Measurements from ENCODE around the gene MATN3. TPM values are rescaled to one million over a fixed set of nuclear protein-coding genes. Genes with fewer than 3 reads are reported as not detected.

Gene MATN3
- total RNA-seq, 1 experiment from 2014 or later = 1.6 TPM

DNA sequence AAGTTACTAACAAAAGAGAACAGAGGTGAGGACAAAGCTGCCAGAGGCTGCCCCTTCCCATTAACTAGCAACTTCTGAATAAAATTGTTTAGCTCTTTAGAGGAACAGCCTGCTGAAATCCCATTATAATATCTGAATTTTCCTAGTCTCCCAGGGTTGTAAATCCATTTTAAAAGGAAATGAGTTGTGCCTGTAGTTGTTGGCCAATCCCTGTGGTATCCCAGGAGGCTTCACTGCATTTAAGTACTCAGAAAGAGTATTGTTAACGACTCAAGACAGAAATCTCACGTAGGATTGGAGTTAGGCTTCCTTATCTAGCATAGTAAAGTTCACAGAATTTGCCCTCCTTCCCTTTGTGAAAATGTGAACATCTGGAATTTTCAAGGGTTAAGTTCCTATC, 30.1 kb upstream of the MATN3 start:
- Histone ChIP-seq H3K27ac (ENCODE audit: low read length) (0 out of 2 replicates have a peak overlapping the region, but pooled peaks have one; percentile 7), H3K4me3 (ENCODE audit: low read length) (no peak overlapping the region), H3K36me3 (ENCODE audit: low read depth, low read length) (peaks cover 14% of the 10 kb centered on the region; the same call in 1 of the 2 replicates), H3F3A (ENCODE audit: low read length, unreplicated experiment) (no peaks in the 10 kb centered on the region), H4K20me1 (ENCODE audit: low read length) (peaks cover 13% of the 10 kb centered on the region; the same call in 1 of the 2 replicates), H3K9me3 (ENCODE audit: low read length) (no peaks in the 10 kb centered on the region), H2AFZ (ENCODE audit: low read length) (no peak overlapping the region), H3K79me2 (ENCODE audit: low read length) (peaks cover 82% of the 10 kb centered on the region), H3K4me1 (ENCODE audit: insufficient read depth, low read length) (peaks cover 17% of the 10 kb centered on the region), H3K9ac (ENCODE audit: low read length) (no peak overlapping the region), H3K27me3 (ENCODE audit: low read length) (no peaks in the 10 kb centered on the region), H3K4me2 (ENCODE audit: low read length) (no peak overlapping the region), H3K9me2 (replicated peaks; ENCODE audit: low read length) (no peaks in the 10 kb centered on the region)
- DNase-seq (peak; percentile 16), ATAC-seq (peak; percentile 28; the same call in 1 of the 2 replicates)
- intact Hi-C loops (cut with micrococcal nuclease) = loop anchor here (1.0 kb wide), 1 partner anchor 10 kb away; no protein-coding TSS in a partner anchor
- CTCF ChIA-PET = no interaction called here
- POLR2A ChIA-PET (ENCODE audit: unreplicated experiment) = no interaction called here
- no peak for TF ChIP-seq EZH2phosphoT487 (IDR thresholded peaks at IDR 0.05; ENCODE audit: borderline replicate concordance, low read length)
- no peak for TF ChIP-seq EZH2 (IDR thresholded peaks at IDR 0.05; ENCODE audit: low read length, unreplicated experiment)
- TF ChIP-seq, protein P1, sequence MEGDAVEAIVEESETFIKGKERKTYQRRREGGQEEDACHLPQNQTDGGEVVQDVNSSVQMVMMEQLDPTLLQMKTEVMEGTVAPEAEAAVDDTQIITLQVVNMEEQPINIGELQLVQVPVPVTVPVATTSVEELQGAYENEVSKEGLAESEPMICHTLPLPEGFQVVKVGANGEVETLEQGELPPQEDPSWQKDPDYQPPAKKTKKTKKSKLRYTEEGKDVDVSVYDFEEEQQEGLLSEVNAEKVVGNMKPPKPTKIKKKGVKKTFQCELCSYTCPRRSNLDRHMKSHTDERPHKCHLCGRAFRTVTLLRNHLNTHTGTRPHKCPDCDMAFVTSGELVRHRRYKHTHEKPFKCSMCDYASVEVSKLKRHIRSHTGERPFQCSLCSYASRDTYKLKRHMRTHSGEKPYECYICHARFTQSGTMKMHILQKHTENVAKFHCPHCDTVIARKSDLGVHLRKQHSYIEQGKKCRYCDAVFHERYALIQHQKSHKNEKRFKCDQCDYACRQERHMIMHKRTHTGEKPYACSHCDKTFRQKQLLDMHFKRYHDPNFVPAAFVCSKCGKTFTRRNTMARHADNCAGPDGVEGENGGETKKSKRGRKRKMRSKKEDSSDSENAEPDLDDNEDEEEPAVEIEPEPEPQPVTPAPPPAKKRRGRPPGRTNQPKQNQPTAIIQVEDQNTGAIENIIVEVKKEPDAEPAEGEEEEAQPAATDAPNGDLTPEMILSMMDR (conservative IDR thresholded peaks at IDR 0.05; ENCODE audit: low read depth, low read length) = no peak
- BruUV-seq (replicated peaks) = no TSS peak

DNA sequence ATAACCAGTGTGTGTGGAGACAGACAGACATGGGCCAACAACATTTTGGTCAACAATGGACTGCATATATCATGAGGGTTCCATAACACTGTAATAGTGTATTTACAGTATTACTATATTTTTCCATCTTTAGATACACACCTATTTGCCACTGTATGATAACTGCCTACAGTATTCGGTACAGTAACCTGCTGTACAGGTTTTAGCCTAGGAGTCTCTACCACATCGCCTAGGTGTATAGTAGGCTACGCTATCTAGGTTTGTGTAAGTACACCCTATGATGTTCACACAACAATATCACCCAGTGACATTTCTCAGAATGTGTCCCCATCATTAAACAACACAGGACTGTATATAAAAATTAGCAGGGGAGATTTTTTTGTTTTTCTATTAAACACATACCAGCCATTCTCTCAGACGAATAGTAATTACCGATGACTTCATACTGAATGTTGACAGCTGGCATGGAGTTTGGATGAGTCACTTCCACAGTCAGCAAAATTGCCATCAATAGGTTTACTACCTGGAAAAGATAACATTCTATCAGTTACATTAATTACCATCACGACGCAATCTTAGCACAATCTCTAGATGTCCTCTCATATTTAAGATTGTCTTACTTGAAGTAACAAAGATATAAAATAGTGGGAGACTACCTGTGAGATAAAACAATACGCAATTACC, 28.2 kb upstream of the MATN3 start:
- Histone ChIP-seq H3K9me3 (ENCODE audit: low read length) (no peaks in the 10 kb centered on the region), H3K36me3 (ENCODE audit: low read depth, low read length) (peaks cover 25% of the 10 kb centered on the region), H3K79me2 (ENCODE audit: low read length) (peaks cover 68% of the 10 kb centered on the region), H3K4me1 (ENCODE audit: insufficient read depth, low read length) (peaks cover 17% of the 10 kb centered on the region), H3K9me2 (replicated peaks; ENCODE audit: low read length) (no peaks in the 10 kb centered on the region), H2AFZ (ENCODE audit: low read length) (no peak overlapping the region), H3K9ac (ENCODE audit: low read length) (no peak overlapping the region), H3K27ac (ENCODE audit: low read length) (peak overlapping the region; percentile 23; the same call in 1 of the 2 replicates), H3K4me3 (ENCODE audit: low read length) (no peak overlapping the region), H3F3A (ENCODE audit: low read length, unreplicated experiment) (no peaks in the 10 kb centered on the region), H4K20me1 (ENCODE audit: low read length) (peaks cover 13% of the 10 kb centered on the region; the same call in 1 of the 2 replicates), H3K27me3 (ENCODE audit: low read length) (no peaks in the 10 kb centered on the region), H3K4me2 (ENCODE audit: low read length) (peak overlapping the region; percentile 2; the same call in 1 of the 2 replicates)
- TF ChIP-seq EZH2 (IDR thresholded peaks at IDR 0.05; ENCODE audit: low read length, unreplicated experiment) (no peak), EZH2phosphoT487 (IDR thresholded peaks at IDR 0.05; ENCODE audit: borderline replicate concordance, low read length) (no peak)
- TF ChIP-seq, protein P1 (conservative IDR thresholded peaks at IDR 0.05; ENCODE audit: low read depth, low read length) = no peak
- peak; percentile 82 for ATAC-seq
- CTCF ChIA-PET = no interaction called here
- intact Hi-C loops (cut with micrococcal nuclease) = no loop called here
- peak; percentile 80 for DNase-seq
- POLR2A ChIA-PET (ENCODE audit: unreplicated experiment) = no interaction called here
- no TSS peak for BruUV-seq (replicated peaks)

DNA sequence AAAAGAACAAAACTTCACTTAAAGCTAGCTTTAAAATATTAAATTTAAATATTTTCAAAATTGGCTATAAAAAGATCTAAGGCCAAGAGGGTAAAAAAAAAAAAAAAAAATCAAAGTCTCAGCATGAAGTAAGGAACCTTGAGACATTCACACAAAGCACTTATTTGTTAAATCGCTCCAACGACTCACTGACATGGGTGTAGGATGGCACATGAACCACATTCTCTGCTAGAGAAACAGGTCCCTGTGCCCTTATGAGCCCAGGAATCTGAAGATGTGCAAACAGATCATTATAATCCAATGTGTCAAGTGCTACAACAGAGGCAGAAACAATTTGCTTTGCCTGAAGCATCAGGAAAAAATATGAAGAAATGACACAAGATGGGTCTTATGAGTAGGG, 25.2 kb upstream of the MATN3 start:
- no peaks in the 10 kb centered on the region for H3F3A ChIP-seq (ENCODE audit: low read length, unreplicated experiment)
- H3K79me2 ChIP-seq (ENCODE audit: low read length) = peaks cover 39% of the 10 kb centered on the region
- H3K9ac ChIP-seq (ENCODE audit: low read length) = no peak overlapping the region
- intact Hi-C loops (cut with micrococcal nuclease) = no loop called here
- H3K4me3 ChIP-seq (ENCODE audit: low read length) = no peak overlapping the region
- no peak overlapping the region for H2AFZ ChIP-seq (ENCODE audit: low read length)
- BruUV-seq (replicated peaks) = no TSS peak
- H3K27ac ChIP-seq (ENCODE audit: low read length) = no peak overlapping the region
- H4K20me1 ChIP-seq (ENCODE audit: low read length) = peaks cover 13% of the 10 kb centered on the region; the same call in 1 of the 2 replicates
- ChIA-PET CTCF (no interaction called here), POLR2A (ENCODE audit: unreplicated experiment) (interaction anchor here (0.6 to 0.7 kb wide), 2 partner anchors 18 to 47 kb away, joined by 4 to 17 read pairs; no protein-coding TSS in a partner anchor)
- TF ChIP-seq EZH2 (IDR thresholded peaks at IDR 0.05; ENCODE audit: low read length, unreplicated experiment) (no peak), EZH2phosphoT487 (IDR thresholded peaks at IDR 0.05; ENCODE audit: borderline replicate concordance, low read length) (no peak)
- TF ChIP-seq, protein P1 (conservative IDR thresholded peaks at IDR 0.05; ENCODE audit: low read depth, low read length) = no peak
- H3K27me3 ChIP-seq (ENCODE audit: low read length) = no peaks in the 10 kb centered on the region
- no peaks in the 10 kb centered on the region for H3K9me2 ChIP-seq (replicated peaks; ENCODE audit: low read length)
- ATAC-seq (no peak), DNase-seq (no peak)
- H3K4me2 ChIP-seq (ENCODE audit: low read length) = no peak overlapping the region
- H3K4me1 ChIP-seq (ENCODE audit: insufficient read depth, low read length) = peaks cover 17% of the 10 kb centered on the region
- H3K36me3 ChIP-seq (ENCODE audit: low read depth, low read length) = peaks cover 48% of the 10 kb centered on the region
- H3K9me3 ChIP-seq (ENCODE audit: low read length) = no peaks in the 10 kb centered on the region

All from PC-3 (cell line).